Stimulated activated CD4-positive, alpha-beta T cell treated with anti-CD3 and anti-CD28 coated beads, Interleukin-15, amount 100 ng/mL, for 1 hour (primary cell): ENCODE measurements around the gene ODC1.
A peak's percentile ranks its signal among the peaks of the same experiment; 100 is the strongest.
"Not testable (repeated sequence)": the region's sequence is repeated elsewhere in the genome, so short reads cannot be mapped to it uniquely, and the experiment has no call there.

Source experiments
- DNase-seq, 2 donors: peaks; one replicate each; pipeline ENCODE4 v3.0.0-alpha.2; 2020; ENCODE audit warnings: low read depth in 1 of 2, low spot score in 1 of 2

Gene ODC1

GRCh38 chr2:10447895-10448575, at the start of gene ODC1:
Gene ODC1 (minus strand): TSS chr2:10448327. CDS start chr2:10445032, 3,295 bp downstream.
- peak; percentile 97 to 99 for DNase-seq

DNA sequence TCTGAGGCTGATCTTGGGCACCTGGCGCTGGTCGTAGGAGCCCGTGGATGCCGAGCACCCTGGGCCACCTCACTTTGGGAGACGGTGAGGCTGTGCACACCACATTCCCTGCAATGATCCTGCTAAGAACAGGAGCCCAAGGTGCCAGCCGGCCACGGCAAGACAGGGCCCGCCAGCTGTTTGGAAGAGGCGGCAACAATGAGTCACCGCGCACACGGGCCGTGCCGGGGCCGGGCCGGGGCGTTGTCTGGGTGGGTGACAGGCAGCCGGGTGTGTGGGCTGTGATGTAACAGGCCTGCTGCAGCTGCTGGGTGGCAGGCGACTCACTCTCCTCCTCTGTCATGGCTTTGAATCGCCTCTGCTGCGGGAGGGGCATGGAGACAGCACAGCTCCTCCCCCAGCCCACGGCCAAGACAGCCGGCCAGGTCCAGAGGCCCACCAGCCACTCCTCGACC, 49.7 kb upstream of the ODC1 start:
- DNase-seq = peak; percentile 30 to 35

DNA sequence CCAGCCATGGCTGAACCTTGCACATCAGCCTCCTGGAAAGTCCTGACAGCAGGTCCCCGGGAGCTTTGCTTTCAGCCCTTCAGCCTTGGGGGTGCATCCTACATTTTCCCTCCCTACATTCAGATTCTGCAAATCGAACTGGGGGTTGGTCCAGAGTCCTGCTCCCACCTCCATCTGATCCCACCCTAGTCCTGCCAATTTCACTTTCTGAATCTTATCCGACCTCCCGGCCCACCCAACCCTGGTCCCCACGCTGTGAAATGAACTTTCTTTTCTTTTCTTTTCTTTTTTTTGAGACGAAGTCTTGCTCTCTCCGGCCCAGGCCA, 47.8 kb upstream of the ODC1 start:
- DNase-seq = no peak

GRCh38 chr2:10495311-10495987, 47.3 kb upstream of the ODC1 start:
- no peak for DNase-seq

DNA sequence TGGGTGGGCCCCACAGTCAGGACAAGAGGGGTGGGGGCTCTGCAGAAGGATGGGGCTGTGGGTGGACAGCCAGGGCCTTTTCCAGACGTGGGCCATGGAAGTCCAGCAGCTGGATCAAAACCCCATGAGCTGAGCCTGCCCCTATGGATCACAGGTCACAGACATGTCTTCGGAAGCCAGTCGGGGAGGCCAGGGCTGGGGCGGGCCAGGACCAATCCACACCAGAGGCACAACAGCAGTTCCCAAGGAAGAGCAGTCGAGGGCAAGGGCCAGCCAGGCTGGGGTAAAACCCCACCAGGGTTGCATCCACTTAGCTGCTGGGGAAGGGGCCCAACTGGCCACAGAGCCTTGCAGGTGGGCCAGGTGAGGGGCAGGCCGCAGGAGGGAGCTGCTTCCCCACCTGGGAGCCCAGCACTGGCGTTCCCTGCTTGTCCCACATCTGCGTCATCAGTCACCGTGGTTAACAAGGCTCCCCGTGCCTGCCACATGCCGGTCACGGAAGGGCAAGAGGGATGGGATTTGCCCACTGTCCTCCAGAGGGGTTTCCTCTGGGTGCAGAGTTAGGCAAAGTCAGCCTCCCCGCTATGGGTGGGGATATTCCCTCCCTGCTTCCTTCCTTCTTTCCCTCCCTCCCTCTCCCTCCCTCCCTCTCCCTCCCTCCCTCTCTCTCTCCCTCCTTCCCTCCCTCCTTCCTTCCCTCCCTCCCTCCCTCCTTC, 46.4 kb upstream of the ODC1 start:
- no peak for DNase-seq

DNA sequence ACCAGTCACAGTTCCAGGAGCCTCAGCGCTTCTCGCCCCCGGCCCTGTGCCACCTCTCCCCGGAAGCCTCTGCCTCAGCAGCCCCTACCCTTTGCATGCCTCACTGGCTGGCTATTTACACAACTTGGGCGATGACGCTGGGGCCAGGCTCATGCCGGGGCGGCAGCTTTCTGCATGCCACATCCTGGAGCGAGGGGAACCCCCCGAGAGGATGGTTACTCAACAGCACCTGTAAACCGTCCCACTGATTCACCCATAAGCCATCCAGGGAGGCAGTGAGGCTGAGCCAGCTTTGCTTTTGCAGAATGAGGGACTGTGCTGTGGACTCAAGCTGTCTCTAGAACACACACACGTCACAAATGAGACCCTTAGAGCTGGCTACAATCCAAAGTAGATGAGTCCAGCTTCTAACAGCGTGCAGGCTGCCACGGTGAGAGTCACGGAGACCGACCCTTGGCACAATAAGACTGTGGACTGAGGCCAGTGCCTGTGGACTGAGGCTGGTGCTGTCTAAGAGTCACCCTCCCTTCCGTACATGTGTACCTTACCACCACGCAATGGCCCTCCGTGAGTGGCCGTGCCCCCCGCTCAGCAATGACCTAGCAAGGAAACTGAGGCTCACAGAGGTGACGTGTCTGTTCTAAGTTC, 45.6 kb upstream of the ODC1 start:
- DNase-seq = peak; percentile 50 to 68

DNA sequence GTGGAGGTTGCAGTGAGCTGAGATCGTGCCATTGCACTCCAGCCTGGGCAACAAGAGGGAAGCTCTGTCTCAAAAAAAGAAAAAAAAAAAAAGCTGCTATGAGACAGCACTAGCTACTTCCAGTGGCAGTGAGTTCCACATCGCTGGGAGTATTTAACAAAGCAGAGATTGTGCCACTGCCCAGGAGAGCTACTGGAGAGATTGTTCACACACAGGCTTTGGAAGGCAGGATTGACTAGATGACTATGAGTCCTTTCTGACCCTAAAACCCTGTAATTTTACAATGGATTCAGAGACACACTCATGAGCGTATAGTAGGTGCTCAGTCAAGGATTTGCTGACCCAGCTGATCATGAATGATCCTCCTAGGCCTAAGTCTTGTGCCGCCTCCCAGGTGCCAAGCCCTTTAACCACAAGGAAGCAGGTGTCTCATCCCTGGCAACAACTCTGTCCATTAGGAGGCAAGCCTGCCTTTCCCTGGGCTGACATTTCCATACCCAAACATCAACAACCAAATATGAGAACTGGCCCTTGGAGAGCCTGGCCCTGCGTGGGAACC, 45.0 kb upstream of the ODC1 start:
- no peak for DNase-seq

DNA sequence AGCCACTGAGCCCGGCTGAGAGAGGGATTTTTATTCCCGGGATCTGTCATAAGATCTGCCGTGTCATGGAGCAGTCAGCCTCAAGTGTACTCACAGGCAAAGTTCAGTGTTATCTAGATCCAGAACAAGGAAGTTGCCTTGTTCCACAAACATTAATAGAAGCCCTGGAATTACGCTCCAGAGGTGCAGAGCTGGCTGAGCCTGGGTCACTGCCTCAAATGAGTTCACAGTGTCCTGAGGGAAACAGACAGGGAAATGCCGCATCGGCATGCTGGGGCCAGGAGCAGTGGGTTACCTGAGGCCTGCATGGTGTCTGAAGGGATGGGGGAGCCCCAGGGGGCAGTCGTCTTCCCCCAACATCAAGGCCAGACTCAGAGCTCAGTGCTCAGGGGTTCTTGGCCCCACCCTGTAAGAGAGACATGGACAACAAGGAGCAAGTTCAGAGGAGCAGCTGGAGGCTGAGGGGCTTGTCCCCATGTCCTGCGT, 42.7 kb upstream of the ODC1 start:
- no peak for DNase-seq

DNA sequence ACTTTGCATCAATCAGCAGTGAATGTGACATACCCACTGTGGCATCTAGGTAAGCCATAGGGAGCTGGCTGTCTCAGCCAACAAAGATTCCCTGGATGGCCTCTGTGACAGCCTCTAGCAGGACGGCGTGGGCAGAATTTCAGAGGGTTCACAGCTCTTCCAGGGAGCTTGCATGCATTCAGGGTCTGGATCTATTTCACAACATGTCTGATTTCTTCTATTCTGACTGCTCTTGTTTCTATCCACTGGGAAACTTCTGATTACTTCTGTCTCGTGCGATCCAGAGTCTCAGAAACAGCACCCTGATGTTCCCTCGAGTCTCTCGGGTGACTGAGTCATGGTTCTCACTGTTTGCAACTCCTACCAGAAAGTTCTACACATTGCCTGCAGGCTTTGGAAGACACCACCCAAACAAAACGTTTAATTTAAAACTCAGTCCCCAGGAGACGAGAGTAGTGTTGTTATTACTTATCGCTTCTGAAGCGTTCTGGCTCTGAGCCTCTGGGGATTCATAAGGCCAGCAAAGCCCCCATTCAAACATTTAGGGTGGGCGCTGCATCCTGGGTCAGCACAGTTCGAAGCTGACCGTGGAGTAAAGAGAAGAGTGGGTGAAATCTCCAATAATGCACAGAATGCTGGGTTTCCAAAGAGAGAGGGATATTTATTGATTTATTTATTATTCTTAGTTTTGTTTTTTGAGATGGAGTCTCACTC, 41.9 kb upstream of the ODC1 start:
- DNase-seq = no peak

- not testable (repeated sequence) for DNase-seq
These were observed 40.0 kb upstream of the ODC1 start for GRCh38 chr2:10488142-10488541.

DNA sequence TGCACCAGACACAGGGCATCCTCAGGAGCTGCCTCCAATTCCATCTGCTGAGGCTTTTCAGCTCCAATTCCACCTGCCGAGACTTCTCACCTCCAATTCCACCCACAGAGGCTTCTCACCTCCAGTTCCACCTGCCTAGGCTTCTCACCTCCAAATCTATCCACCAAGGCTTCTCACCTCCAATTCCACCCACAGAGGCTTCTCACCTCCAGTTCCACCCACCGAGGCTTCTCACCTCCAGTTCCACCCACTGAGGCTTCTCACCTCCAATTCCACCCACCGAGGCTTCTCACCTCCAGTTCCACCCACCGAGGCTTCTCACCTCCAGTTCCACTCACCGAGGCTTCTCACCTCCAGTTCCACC, 39.6 kb upstream of the ODC1 start:
- not testable (repeated sequence) for DNase-seq

GRCh38 chr2:10487081-10487740, 39.1 kb upstream of the ODC1 start:
- no peak for DNase-seq

DNA sequence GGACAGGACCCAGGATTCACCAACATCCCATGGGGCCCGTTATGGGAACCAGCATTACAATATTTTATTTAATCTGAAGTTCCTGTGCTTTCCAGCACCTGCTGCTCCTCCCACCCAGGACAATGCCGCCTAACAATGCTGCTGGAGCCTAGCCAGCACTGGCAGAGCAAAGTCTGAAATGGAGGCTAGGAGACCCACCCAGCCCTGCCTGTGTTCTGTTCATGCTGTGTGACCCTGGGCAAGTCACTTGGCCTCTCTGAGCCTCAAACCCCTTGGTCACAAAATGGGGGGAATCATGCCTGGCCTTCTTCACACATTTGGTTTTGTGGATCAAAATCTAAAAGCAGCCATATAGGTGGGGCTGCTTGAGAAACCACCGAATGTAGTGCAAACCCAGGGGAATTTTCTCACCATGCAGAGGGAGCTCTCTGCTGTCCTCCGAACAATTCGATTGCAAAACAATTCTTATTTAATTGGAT, 38.5 kb upstream of the ODC1 start:
- no peak for DNase-seq

GRCh38 chr2:10486091-10486490, 38.0 kb upstream of the ODC1 start:
- DNase-seq = no peak

- no peak for DNase-seq
These were observed 34.8 kb upstream of the ODC1 start for GRCh38 chr2:10482913-10483312.

DNA sequence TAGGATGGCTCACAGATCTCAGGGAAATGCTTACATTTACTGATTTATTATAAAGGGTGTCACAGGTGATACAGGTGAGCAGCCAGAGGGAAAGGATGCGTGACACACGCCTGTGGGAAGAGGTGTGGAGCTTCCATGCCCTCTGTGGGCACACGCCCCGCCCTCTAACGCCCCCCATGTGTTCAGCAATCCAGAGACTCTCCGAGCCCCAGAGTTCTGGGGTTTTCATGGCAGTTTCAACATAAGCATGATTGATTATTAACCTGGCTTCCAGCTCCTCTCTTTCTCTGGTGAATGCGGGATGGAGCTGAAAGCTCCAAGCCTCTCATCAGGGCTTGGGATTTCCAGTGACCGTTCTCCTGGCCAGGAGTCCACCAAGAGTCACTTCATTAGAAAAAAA, 34.3 kb upstream of the ODC1 start:
- DNase-seq = no peak

- no peak for DNase-seq
These were observed 33.6 kb upstream of the ODC1 start for GRCh38 chr2:10481666-10482157.

- no peak for DNase-seq
These were observed 33.0 kb upstream of the ODC1 start for GRCh38 chr2:10481055-10481665.

GRCh38 chr2:10480359-10480949, 32.3 kb upstream of the ODC1 start:
- no peak for DNase-seq
